SK-N-SH (cell line): ENCODE data around the gene PLEKHM1. TPM values are rescaled to one million over a fixed set of nuclear protein-coding genes. Genes with fewer than 3 reads are reported as not detected.

Source experiments
- CTCF ChIA-PET: fragments of 300-600, 350-600 bp; formaldehyde crosslinking; extraction: SDS; loops from one replicate; lab custom pipeline; 2021; lab: Yijun Ruan, JAX
- POLR2A ChIA-PET: fragments of 350-600 bp; sonication (Branson Sonifier 250); formaldehyde crosslinking; extraction: SDS; loops from one replicate; lab custom pipeline; 2020; ENCODE audit warnings: antibody characterized with exemption, inconsistent platforms; lab: Yijun Ruan, JAX
- DNase-seq: peaks from one replicate; pipeline ENCODE4 v3.0.0; 2012
- H2AFZ ChIP-seq: fragments of 200-600 bp; sonication (generic); 2 replicates; pipeline ENCODE4 v1.8.1; 2016; ENCODE audit warnings: antibody characterized with exemption, mild to moderate bottlenecking, low read depth
- H3F3A ChIP-seq: fragments of 200-600 bp; sonication (generic); replicated peaks from 2 replicates; pipeline ENCODE3; 2016; ENCODE audit warnings: antibody characterized with exemption, mild to moderate bottlenecking; ENCODE audit not compliant: insufficient read depth
- H3K27ac ChIP-seq, 2 experiments: fragments of 200-500 bp in 1 of 2; fragments of 200-600 bp in 1 of 2; sonication (Bioruptor generic) in 1 of 2; sonication (generic), shearing (Covaris generic) in 1 of 2; 2 replicates each; pipeline versions ENCODE4 v1.5.1 to v1.6.1; 2014 to 2016; ENCODE audit warnings: low read depth in 2 of 2, inconsistent platforms in 1 of 2, low read length in 1 of 2, mild to moderate bottlenecking in 1 of 2, mixed read lengths in 1 of 2
- H3K27me3 ChIP-seq: fragments of 200-600 bp; sonication (generic), shearing (Covaris generic); 2 replicates; pipeline ENCODE4 v1.6.1; 2016; ENCODE audit warnings: mixed run types; ENCODE audit not compliant: insufficient read depth
- H3K36me3 ChIP-seq, 2 experiments: fragments of 200-500 bp in 1 of 2; fragments of 200-600 bp in 1 of 2; sonication (Bioruptor generic) in 1 of 2; sonication (generic) in 1 of 2; replicated peaks in 1 of 2; 2 replicates each; pipeline versions ENCODE3 to v1.5.1; 2014 to 2016; ENCODE audit warnings: low read length in 1 of 2, mild to moderate bottlenecking in 1 of 2; ENCODE audit not compliant: insufficient read depth in 2 of 2, control insufficient read depth in 1 of 2
- H3K4me1 ChIP-seq, 2 experiments: fragments of 200-500 bp in 1 of 2; fragments of 200-600 bp in 1 of 2; sonication (Bioruptor generic) in 1 of 2; sonication (generic), shearing (Covaris generic) in 1 of 2; 2 replicates each; pipeline versions ENCODE4 v1.5.1 to v1.6.1; 2014 to 2016; ENCODE audit warnings: low read depth in 1 of 2, low read length in 1 of 2, mixed run types in 1 of 2; ENCODE audit not compliant: insufficient read depth in 2 of 2, control insufficient read depth in 1 of 2
- H3K4me2 ChIP-seq: fragments of 200-600 bp; sonication (generic), shearing (Covaris generic); 2 replicates; pipeline ENCODE4 v1.6.1; 2017; ENCODE audit warnings: mixed run types
- H3K4me3 ChIP-seq, 2 experiments: fragments of 200-500 bp in 1 of 2; fragments of 200-600 bp in 1 of 2; sonication (Bioruptor generic) in 1 of 2; sonication (generic), shearing (Covaris generic) in 1 of 2; 2 replicates each; pipeline versions ENCODE4 v1.5.1 to v1.8.1; 2014 to 2016; ENCODE audit warnings: low read depth in 2 of 2, inconsistent platforms in 1 of 2, low read length in 1 of 2, mild to moderate bottlenecking in 1 of 2, mixed read lengths in 1 of 2, moderate library complexity in 1 of 2
- H3K79me2 ChIP-seq: fragments of 200-600 bp; sonication (generic); 2 replicates; pipeline ENCODE4 v1.8.1; 2017; ENCODE audit warnings: mild to moderate bottlenecking; ENCODE audit not compliant: insufficient read depth
- H3K9ac ChIP-seq: fragments of 200-600 bp; sonication (generic); 2 replicates; pipeline ENCODE4 v1.6.1; 2017; ENCODE audit warnings: mixed run types
- H3K9me2 ChIP-seq: fragments of 200-600 bp; sonication (generic); 2 replicates; pipeline ENCODE4 v1.6.1; 2017; ENCODE audit warnings: mixed run types
- H3K9me3 ChIP-seq: fragments of 200-600 bp; sonication (generic); 2 replicates; pipeline ENCODE4 v1.6.1; 2017; ENCODE audit warnings: mixed run types, mild to moderate bottlenecking, moderate library complexity
- H4K20me1 ChIP-seq: fragments of 200-600 bp; sonication (generic); 2 replicates; pipeline ENCODE4 v1.6.1; 2017; ENCODE audit warnings: mild to moderate bottlenecking, mixed run types; ENCODE audit not compliant: insufficient read depth
- CHD2 ChIP-seq: fragments of 150-350 bp; IDR thresholded peaks from 2 replicates; pipeline ENCODE4 v1.6.1; 2018; ENCODE audit warnings: low read length; ENCODE audit not compliant: partially characterized antibody
- CTCF ChIP-seq: fragments of 200-600 bp; sonication (generic); IDR thresholded peaks from 2 replicates; pipeline ENCODE4 v1.6.1; 2017; ENCODE audit warnings: antibody characterized with exemption, mild to moderate bottlenecking, moderate library complexity
- EP300 ChIP-seq, 2 experiments: IDR thresholded peaks; 2 replicates each; pipeline versions ENCODE4 v1.4.0 to v1.6.1; 2012; ENCODE audit warnings: borderline replicate concordance in 1 of 2, low read depth in 1 of 2, low read length in 1 of 2
- FOSL2 ChIP-seq: IDR thresholded peaks from 2 replicates; pipeline ENCODE4 v1.4.0; 2012; ENCODE audit warnings: low read depth, mild to moderate bottlenecking, moderate library complexity, borderline replicate concordance
- FOXM1 ChIP-seq: IDR thresholded peaks from 2 replicates; pipeline ENCODE4 v1.4.0; 2012; ENCODE audit warnings: low read depth, mild to moderate bottlenecking
- GABPA ChIP-seq: IDR thresholded peaks from 2 replicates; pipeline ENCODE4 v1.4.0; 2012; ENCODE audit warnings: low read depth, mild to moderate bottlenecking
- IRF3 ChIP-seq: fragments of 150-350 bp; IDR thresholded peaks from 2 replicates; pipeline ENCODE4 v1.6.1; 2016; ENCODE audit warnings: mild to moderate bottlenecking, low read depth, low read length
- MAX ChIP-seq: IDR thresholded peaks from 2 replicates; pipeline ENCODE4 v1.4.0; 2012; ENCODE audit warnings: low read depth
- NRF1 ChIP-seq: IDR thresholded peaks from 2 replicates; pipeline ENCODE4 v1.6.1; 2012; ENCODE audit warnings: low read depth, mild to moderate bottlenecking, low read length
- POLR2AphosphoS5 ChIP-seq: IDR thresholded peaks from 2 replicates; pipeline ENCODE4 v1.6.1; 2012; ENCODE audit warnings: low read depth, low read length
- RAD21 ChIP-seq: IDR thresholded peaks from 2 replicates; pipeline ENCODE4 v1.6.1; 2012; ENCODE audit warnings: mild to moderate bottlenecking, low read length
- RFX5 ChIP-seq: IDR thresholded peaks from 2 replicates; pipeline ENCODE4 v1.6.1; 2012; ENCODE audit warnings: mild to moderate bottlenecking, improper control_type of control experiment, low read length
- RXRA ChIP-seq: IDR thresholded peaks from 2 replicates; pipeline ENCODE4 v1.4.0; 2012; ENCODE audit warnings: low read depth, mild to moderate bottlenecking, borderline replicate concordance
- SIN3A ChIP-seq: IDR thresholded peaks from 2 replicates; pipeline ENCODE4 v1.6.1; 2012; ENCODE audit warnings: low read depth, mild to moderate bottlenecking, low read length, moderate library complexity, borderline replicate concordance
- TAF1 ChIP-seq: IDR thresholded peaks from 2 replicates; pipeline ENCODE4 v1.6.1; 2012; ENCODE audit warnings: low read depth, mild to moderate bottlenecking, low read length, moderate library complexity, borderline replicate concordance
- TEAD4 ChIP-seq: IDR thresholded peaks from 2 replicates; pipeline ENCODE4 v1.4.0; 2012; ENCODE audit warnings: mild to moderate bottlenecking, borderline replicate concordance; ENCODE audit not compliant: insufficient read depth
- USF1 ChIP-seq: IDR thresholded peaks from 2 replicates; pipeline ENCODE4 v1.4.0; 2012; ENCODE audit warnings: low read depth, borderline replicate concordance
- USF2 ChIP-seq: fragments of 150-350 bp; IDR thresholded peaks from 2 replicates; pipeline ENCODE4 v1.6.1; 2017; ENCODE audit warnings: antibody characterized with exemption, low read length, low read depth, borderline replicate concordance
- YY1 ChIP-seq: IDR thresholded peaks from 2 replicates; pipeline ENCODE4 v1.4.0; 2012; ENCODE audit warnings: low read depth, mild to moderate bottlenecking
- ZBTB33 ChIP-seq: IDR thresholded peaks from 2 replicates; pipeline ENCODE4 v1.4.0; 2012; ENCODE audit warnings: low read depth, borderline replicate concordance
- WGBS: methylation state at CpG from one replicate; pipeline ENCODE4 v1.1.6; 2017; ENCODE audit warnings: low lambda C conversion rate; 5-methylcytosine and 5-hydroxymethylcytosine counted together
- polyA plus RNA-seq, 3 experiments: library from polyadenylated mRNA; depleted of rRNA; stranded (reverse); fragments of >200 nt; gene quantifications; 2 replicates each; pipeline ENCODE4 v1.2.3, GENCODE V29; 2012

Gene PLEKHM1
- polyA plus RNA-seq, 1 of the 3 experiments (the other 2 are of a cell fraction) = 12.3 TPM

GRCh38 chr17:45413498-45413923 is 77.0 kb downstream of the PLEKHM1 start (continued):
- TF ChIP-seq RFX5 (no peak), YY1 (no peak), GABPA (no peak), ZBTB33 (no peak), IRF3 (no peak), MAX (no peak)
- TF ChIP-seq, all 33 proteins: peak for 0

GRCh38 chr17:45411348-45412105 is 79.0 kb downstream of the PLEKHM1 start:
- no peaks in the 10 kb centered on the region for H3K36me3 ChIP-seq
- no peaks in the 10 kb centered on the region for H3K27me3 ChIP-seq
- DNase-seq = no peak
- no peak overlapping the region for H3K4me2 ChIP-seq
- no peaks in the 10 kb centered on the region for H4K20me1 ChIP-seq
- H2AFZ ChIP-seq = no peak overlapping the region
- H3K4me3 ChIP-seq = no peak overlapping the region
- H3K79me2 ChIP-seq = no peaks in the 10 kb centered on the region
- POLR2A ChIA-PET = no interaction called here
- no peaks in the 10 kb centered on the region for H3F3A ChIP-seq
- no peak overlapping the region for H3K9ac ChIP-seq
- WGBS = 82% methylated on average over 5 of the region's 5 CpGs
- no peaks in the 10 kb centered on the region for H3K9me2 ChIP-seq
- no peaks in the 10 kb centered on the region for H3K9me3 ChIP-seq
- CTCF ChIA-PET = interaction anchor here (0.6 to 0.8 kb wide), 4 partner anchors 14 to 1503 kb away, joined by 3 read pairs; no protein-coding TSS in a partner anchor
- H3K4me1 ChIP-seq = peaks cover 0 to 20% of the 10 kb centered on the region in 2 experiments; a peak in 1 of 4 replicates
- H3K27ac ChIP-seq = no peak overlapping the region
- TF ChIP-seq GABPA = no peak
- TF ChIP-seq USF2 = no peak
- no peak for TF ChIP-seq EP300 (IDR thresholded peaks at IDR 0.05; ENCODE audit: borderline replicate concordance in 1 of 2, low read depth in 1 of 2, low read length in 1 of 2)
- TF ChIP-seq USF1 = no peak
- TF ChIP-seq TAF1 = no peak
- no peak for TF ChIP-seq FOXM1
- no peak for TF ChIP-seq RXRA
- no peak for TF ChIP-seq POLR2AphosphoS5
- TF ChIP-seq MAX = no peak
- no peak for TF ChIP-seq CTCF
- TF ChIP-seq NRF1 = no peak
- no peak for TF ChIP-seq TEAD4
- TF ChIP-seq FOSL2 = no peak
- no peak for TF ChIP-seq SIN3A
- no peak for TF ChIP-seq CHD2
- TF ChIP-seq RFX5 = no peak
- no peak for TF ChIP-seq ZBTB33
- no peak for TF ChIP-seq RAD21
